Measurements from ENCODE around the gene TMPRSS6.
A peak's percentile ranks its signal among the peaks of the same experiment; 100 is the strongest.

Gene TMPRSS6

DNA sequence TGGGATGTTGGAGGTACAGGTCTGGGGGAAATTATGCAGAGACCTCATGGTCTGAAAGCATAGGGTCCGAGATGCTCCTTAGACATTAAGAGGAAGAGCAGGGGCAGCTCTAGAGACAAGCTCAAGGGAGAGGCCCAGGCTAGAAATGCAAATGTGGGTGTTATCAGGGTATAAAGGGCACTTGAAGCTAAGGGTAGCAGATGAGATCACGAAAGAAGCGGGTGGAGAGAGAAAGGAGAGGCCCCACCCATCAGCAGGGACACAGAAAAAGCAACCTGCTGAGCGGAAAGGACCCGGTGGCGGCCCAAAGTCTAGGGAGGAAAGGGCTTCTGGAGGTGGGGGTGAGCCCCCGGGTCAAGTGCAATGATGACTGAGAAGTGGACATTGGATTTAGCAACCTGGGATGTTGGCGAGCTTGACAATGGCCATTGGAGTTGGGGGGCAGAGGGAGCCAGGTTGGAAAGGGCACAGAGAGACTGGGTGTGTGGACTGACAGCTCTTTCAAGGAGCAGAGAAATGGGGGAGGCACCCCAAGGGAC lies 8.9 kb downstream of the TMPRSS6 start:
- Histone ChIP-seq H4K20me1 (ENCODE audit: control insufficient read depth, insufficient read depth, low read depth, low read length) (no peaks in the 10 kb centered on the region), H3K9me3 (ENCODE audit: control insufficient read depth, insufficient read depth, low read length) (no peaks in the 10 kb centered on the region), H3K27me3 (ENCODE audit: control insufficient read depth, low read length) (peaks cover 41% of the 10 kb centered on the region), H3K79me2 (ENCODE audit: control insufficient read depth, low read length) (no peaks in the 10 kb centered on the region), H3K36me3 (ENCODE audit: control insufficient read depth, low read length) (no peaks in the 10 kb centered on the region), H3K27ac (ENCODE audit: low read depth, low read length) (no peak overlapping the region), H3K9me2 (replicated peaks; ENCODE audit: control insufficient read depth, low read length) (no peaks in the 10 kb centered on the region), H3K4me3 (ENCODE audit: low read length) (no peak overlapping the region), H3F3A (ENCODE audit: control insufficient read depth, insufficient read depth) (no peaks in the 10 kb centered on the region), H3K4me2 (ENCODE audit: low read length) (no peak overlapping the region), H3K4me1 (ENCODE audit: control insufficient read depth, low read length) (no peaks in the 10 kb centered on the region)
- no peak for TF ChIP-seq EZH2phosphoT487 (IDR thresholded peaks at IDR 0.05; ENCODE audit: borderline replicate concordance, low read length)
- TF ChIP-seq, protein P1, sequence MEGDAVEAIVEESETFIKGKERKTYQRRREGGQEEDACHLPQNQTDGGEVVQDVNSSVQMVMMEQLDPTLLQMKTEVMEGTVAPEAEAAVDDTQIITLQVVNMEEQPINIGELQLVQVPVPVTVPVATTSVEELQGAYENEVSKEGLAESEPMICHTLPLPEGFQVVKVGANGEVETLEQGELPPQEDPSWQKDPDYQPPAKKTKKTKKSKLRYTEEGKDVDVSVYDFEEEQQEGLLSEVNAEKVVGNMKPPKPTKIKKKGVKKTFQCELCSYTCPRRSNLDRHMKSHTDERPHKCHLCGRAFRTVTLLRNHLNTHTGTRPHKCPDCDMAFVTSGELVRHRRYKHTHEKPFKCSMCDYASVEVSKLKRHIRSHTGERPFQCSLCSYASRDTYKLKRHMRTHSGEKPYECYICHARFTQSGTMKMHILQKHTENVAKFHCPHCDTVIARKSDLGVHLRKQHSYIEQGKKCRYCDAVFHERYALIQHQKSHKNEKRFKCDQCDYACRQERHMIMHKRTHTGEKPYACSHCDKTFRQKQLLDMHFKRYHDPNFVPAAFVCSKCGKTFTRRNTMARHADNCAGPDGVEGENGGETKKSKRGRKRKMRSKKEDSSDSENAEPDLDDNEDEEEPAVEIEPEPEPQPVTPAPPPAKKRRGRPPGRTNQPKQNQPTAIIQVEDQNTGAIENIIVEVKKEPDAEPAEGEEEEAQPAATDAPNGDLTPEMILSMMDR (IDR thresholded peaks at IDR 0.05; ENCODE audit: low read depth, low read length, poor library complexity, severe bottlenecking), result no peak

DNA sequence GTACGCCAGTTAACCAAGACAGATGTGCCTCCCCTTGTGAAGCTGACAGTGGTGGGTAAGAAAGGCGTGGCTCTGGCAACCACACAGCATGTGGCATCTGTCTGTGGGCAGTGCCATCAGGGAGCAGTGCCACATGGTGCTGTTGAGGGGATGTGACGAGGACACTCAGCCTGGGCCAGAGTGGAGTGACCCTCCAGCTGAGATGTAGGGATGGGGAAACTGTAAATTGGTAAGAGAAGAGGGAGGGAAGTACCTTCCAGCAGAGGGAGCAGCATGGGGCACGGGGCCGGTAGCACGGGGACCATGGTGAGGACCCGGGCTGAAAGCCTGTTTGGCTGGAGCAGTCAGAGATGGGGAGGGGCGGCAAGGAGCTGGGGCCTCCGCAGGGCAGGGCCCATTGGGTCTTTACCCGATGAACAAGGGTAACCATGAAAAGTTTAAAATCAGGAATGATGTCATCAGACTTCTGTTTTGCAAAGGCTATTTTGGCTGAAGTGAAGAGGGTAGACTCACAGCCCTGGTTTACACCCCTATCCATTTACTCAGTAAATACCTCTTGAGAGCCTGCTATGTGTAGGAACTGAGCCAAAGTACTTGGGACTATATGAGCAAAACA lies 10.4 kb downstream of the TMPRSS6 start:
- Histone ChIP-seq H3K79me2 (ENCODE audit: control insufficient read depth, low read length) (no peaks in the 10 kb centered on the region), H3K4me2 (ENCODE audit: low read length) (no peak overlapping the region)
- TF ChIP-seq, protein P1 (IDR thresholded peaks at IDR 0.05; ENCODE audit: low read depth, low read length, poor library complexity, severe bottlenecking), result peak; percentile 30
- TF ChIP-seq EZH2phosphoT487 (IDR thresholded peaks at IDR 0.05; ENCODE audit: borderline replicate concordance, low read length), result no peak

DNA sequence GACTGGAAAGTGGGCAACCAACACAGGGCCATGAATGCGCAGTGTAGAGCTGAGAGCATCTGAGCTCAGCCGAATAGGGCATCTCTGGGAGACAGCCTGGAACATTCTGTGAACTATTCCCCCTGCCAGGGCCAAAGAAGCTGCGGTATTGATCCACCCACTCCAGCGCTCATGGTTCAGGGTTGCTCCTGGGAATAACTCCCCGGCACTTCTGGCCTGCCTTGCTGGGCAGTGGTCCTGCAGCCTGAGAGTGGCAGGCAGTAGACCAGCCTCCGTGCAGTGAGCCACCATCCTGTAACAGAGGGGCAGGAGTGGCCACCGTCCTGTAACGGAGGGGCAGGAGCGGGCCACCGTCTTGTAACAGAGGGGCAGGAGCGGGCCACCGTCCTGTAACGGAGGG lies 12.2 kb downstream of the TMPRSS6 start:
- no peaks in the 10 kb centered on the region for H4K20me1 ChIP-seq (ENCODE audit: control insufficient read depth, insufficient read depth, low read depth, low read length)
- no peak overlapping the region for H3K4me2 ChIP-seq (ENCODE audit: low read length)
- H3K27me3 ChIP-seq (ENCODE audit: control insufficient read depth, low read length), result peaks cover 31% of the 10 kb centered on the region
- no peaks in the 10 kb centered on the region for H3K4me1 ChIP-seq (ENCODE audit: control insufficient read depth, low read length)
- H3K9me3 ChIP-seq (ENCODE audit: control insufficient read depth, insufficient read depth, low read length), result no peaks in the 10 kb centered on the region
- TF ChIP-seq, protein P1 (IDR thresholded peaks at IDR 0.05; ENCODE audit: low read depth, low read length, poor library complexity, severe bottlenecking), result no peak
- no peak overlapping the region for H3K27ac ChIP-seq (ENCODE audit: low read depth, low read length)
- no peak overlapping the region for H3K4me3 ChIP-seq (ENCODE audit: low read length)
- no peaks in the 10 kb centered on the region for H3K79me2 ChIP-seq (ENCODE audit: control insufficient read depth, low read length)
- H3F3A ChIP-seq (ENCODE audit: control insufficient read depth, insufficient read depth), result no peaks in the 10 kb centered on the region
- H3K9me2 ChIP-seq (replicated peaks; ENCODE audit: control insufficient read depth, low read length), result no peaks in the 10 kb centered on the region
- H3K36me3 ChIP-seq (ENCODE audit: control insufficient read depth, low read length), result no peaks in the 10 kb centered on the region

More for the DNA sequence above, 10.4 kb downstream of the TMPRSS6 start:
- Histone ChIP-seq H3K9me3 (ENCODE audit: control insufficient read depth, insufficient read depth, low read length) (no peaks in the 10 kb centered on the region), H3K27me3 (ENCODE audit: control insufficient read depth, low read length) (peaks cover 43% of the 10 kb centered on the region), H3K36me3 (ENCODE audit: control insufficient read depth, low read length) (no peaks in the 10 kb centered on the region), H4K20me1 (ENCODE audit: control insufficient read depth, insufficient read depth, low read depth, low read length) (no peaks in the 10 kb centered on the region), H3F3A (ENCODE audit: control insufficient read depth, insufficient read depth) (no peaks in the 10 kb centered on the region), H3K27ac (ENCODE audit: low read depth, low read length) (no peak overlapping the region), H3K9me2 (replicated peaks; ENCODE audit: control insufficient read depth, low read length) (no peaks in the 10 kb centered on the region), H3K4me1 (ENCODE audit: control insufficient read depth, low read length) (no peaks in the 10 kb centered on the region), H3K4me3 (ENCODE audit: low read length) (no peak overlapping the region)

Measured in DOHH2 (cell line).